ENCODE measurements around the gene ROCK1. TPM values are rescaled to one million over a fixed set of nuclear protein-coding genes. Genes with fewer than 3 reads are reported as not detected.
"Not testable (repeated sequence)": the region's sequence is repeated elsewhere in the genome, so short reads cannot be mapped to it uniquely, and the experiment has no call there.

ROCK1 gene
- total and polyA plus RNA-seq, 4 donors, result 7.4 to 28.7 (median 18.7) TPM

DNA sequence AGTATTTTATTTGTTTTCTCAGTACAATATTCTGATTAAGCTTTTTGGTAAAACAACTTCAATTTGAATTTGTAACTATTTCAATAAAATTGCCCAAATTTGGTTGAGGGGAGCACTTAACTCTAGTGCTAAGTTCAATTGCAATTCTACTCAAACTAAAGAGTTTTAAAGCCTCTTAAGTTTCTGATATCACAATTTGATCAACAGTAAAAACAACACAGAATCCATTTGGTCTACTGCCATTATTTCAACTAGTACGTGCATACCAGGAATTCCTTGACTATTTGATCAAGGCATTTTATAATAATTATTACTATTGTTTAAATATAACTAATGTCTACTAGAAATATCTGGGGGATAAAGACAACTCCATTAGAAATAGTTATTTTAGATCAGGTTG lies 150.9 kb downstream of the ROCK1 start:
- no peaks in the 10 kb centered on the region for H3K27me3 ChIP-seq (ENCODE audit: control insufficient read depth in 4 of 4, insufficient read depth in 4 of 4, low read length in 3 of 4)
- WGBS, result 93% methylated on average over 1 of the region's 1 CpG
- TF ChIP-seq EGR1 (IDR thresholded peaks at IDR 0.05; ENCODE audit: low read depth in 2 of 2) (no peak), TAF1 (conservative IDR thresholded peaks at IDR 0.05) (no peak), FOXA1 (IDR thresholded peaks at IDR 0.05) (no peak), YY1 (IDR thresholded peaks at IDR 0.05) (no peak), SP1 (IDR thresholded peaks at IDR 0.05) (no peak), HNF4G (IDR thresholded peaks at IDR 0.05) (no peak), RAD21 (IDR thresholded peaks at IDR 0.05) (no peak), JUND (IDR thresholded peaks at IDR 0.05) (no peak), FOXA2 (IDR thresholded peaks at IDR 0.05) (no peak), GABPA (IDR thresholded peaks at IDR 0.05 in 1 of 2, conservative IDR thresholded peaks at IDR 0.05 in 1 of 2) (no peak), HNF4A (conservative IDR thresholded peaks at IDR 0.05) (no peak), RXRA (IDR thresholded peaks at IDR 0.05) (no peak), NR2F2 (IDR thresholded peaks at IDR 0.05) (no peak)
- TF ChIP-seq, protein P1, sequence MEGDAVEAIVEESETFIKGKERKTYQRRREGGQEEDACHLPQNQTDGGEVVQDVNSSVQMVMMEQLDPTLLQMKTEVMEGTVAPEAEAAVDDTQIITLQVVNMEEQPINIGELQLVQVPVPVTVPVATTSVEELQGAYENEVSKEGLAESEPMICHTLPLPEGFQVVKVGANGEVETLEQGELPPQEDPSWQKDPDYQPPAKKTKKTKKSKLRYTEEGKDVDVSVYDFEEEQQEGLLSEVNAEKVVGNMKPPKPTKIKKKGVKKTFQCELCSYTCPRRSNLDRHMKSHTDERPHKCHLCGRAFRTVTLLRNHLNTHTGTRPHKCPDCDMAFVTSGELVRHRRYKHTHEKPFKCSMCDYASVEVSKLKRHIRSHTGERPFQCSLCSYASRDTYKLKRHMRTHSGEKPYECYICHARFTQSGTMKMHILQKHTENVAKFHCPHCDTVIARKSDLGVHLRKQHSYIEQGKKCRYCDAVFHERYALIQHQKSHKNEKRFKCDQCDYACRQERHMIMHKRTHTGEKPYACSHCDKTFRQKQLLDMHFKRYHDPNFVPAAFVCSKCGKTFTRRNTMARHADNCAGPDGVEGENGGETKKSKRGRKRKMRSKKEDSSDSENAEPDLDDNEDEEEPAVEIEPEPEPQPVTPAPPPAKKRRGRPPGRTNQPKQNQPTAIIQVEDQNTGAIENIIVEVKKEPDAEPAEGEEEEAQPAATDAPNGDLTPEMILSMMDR (IDR thresholded peaks at IDR 0.05; ENCODE audit: low read depth, low read length, missing input control), result no peak
- TF ChIP-seq, protein P2, sequence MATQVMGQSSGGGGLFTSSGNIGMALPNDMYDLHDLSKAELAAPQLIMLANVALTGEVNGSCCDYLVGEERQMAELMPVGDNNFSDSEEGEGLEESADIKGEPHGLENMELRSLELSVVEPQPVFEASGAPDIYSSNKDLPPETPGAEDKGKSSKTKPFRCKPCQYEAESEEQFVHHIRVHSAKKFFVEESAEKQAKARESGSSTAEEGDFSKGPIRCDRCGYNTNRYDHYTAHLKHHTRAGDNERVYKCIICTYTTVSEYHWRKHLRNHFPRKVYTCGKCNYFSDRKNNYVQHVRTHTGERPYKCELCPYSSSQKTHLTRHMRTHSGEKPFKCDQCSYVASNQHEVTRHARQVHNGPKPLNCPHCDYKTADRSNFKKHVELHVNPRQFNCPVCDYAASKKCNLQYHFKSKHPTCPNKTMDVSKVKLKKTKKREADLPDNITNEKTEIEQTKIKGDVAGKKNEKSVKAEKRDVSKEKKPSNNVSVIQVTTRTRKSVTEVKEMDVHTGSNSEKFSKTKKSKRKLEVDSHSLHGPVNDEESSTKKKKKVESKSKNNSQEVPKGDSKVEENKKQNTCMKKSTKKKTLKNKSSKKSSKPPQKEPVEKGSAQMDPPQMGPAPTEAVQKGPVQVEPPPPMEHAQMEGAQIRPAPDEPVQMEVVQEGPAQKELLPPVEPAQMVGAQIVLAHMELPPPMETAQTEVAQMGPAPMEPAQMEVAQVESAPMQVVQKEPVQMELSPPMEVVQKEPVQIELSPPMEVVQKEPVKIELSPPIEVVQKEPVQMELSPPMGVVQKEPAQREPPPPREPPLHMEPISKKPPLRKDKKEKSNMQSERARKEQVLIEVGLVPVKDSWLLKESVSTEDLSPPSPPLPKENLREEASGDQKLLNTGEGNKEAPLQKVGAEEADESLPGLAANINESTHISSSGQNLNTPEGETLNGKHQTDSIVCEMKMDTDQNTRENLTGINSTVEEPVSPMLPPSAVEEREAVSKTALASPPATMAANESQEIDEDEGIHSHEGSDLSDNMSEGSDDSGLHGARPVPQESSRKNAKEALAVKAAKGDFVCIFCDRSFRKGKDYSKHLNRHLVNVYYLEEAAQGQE (IDR thresholded peaks at IDR 0.05), result no peak
- TF ChIP-seq, protein P3, sequence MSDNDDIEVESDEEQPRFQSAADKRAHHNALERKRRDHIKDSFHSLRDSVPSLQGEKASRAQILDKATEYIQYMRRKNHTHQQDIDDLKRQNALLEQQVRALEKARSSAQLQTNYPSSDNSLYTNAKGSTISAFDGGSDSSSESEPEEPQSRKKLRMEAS (IDR thresholded peaks at IDR 0.05), result no peak
- TF ChIP-seq, protein P4, sequence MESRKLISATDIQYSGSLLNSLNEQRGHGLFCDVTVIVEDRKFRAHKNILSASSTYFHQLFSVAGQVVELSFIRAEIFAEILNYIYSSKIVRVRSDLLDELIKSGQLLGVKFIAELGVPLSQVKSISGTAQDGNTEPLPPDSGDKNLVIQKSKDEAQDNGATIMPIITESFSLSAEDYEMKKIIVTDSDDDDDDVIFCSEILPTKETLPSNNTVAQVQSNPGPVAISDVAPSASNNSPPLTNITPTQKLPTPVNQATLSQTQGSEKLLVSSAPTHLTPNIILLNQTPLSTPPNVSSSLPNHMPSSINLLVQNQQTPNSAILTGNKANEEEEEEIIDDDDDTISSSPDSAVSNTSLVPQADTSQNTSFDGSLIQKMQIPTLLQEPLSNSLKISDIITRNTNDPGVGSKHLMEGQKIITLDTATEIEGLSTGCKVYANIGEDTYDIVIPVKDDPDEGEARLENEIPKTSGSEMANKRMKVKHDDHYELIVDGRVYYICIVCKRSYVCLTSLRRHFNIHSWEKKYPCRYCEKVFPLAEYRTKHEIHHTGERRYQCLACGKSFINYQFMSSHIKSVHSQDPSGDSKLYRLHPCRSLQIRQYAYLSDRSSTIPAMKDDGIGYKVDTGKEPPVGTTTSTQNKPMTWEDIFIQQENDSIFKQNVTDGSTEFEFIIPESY (IDR thresholded peaks at IDR 0.05), result no peak
- TF ChIP-seq, protein P5, sequence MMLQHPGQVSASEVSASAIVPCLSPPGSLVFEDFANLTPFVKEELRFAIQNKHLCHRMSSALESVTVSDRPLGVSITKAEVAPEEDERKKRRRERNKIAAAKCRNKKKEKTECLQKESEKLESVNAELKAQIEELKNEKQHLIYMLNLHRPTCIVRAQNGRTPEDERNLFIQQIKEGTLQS (IDR thresholded peaks at IDR 0.05), result no peak

DNA sequence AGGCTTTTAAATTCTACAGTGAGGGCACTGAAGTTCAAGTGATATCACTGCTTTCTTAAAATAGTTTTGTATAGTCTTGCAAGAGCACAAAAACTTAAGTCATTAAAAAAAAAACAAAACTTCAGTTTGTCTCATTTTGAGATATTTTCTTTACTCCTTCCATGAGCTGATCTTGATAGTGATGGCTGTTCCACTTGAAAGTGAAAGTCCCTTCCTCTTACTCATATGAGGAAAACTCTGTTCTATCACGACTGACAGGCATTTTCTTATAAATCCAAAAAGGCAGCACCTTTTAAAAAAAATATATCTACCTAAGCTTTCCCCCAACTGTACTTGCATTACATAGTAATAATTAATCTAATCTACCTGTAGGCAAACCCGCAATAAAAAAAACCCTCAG lies 160.8 kb downstream of the ROCK1 start:
- not testable (repeated sequence) for H3K36me3 ChIP-seq (ENCODE audit: control insufficient read depth in 4 of 4, insufficient read depth in 3 of 4, low read depth in 1 of 4, low read length in 3 of 4); H3K27ac ChIP-seq (ENCODE audit: low read depth in 1 of 2, low read length in 2 of 2); H3K9ac ChIP-seq (ENCODE audit: low read depth in 1 of 2, low read length in 2 of 2); H3K9me3 ChIP-seq (ENCODE audit: control insufficient read depth in 4 of 4, low read length in 3 of 4); H3K27me3 ChIP-seq (ENCODE audit: control insufficient read depth in 4 of 4, insufficient read depth in 4 of 4, low read length in 3 of 4); H3K4me1 ChIP-seq (ENCODE audit: control insufficient read depth in 4 of 4, insufficient read depth in 4 of 4, low read length in 3 of 4); H3K4me3 ChIP-seq (ENCODE audit: low read depth in 1 of 3, low read length in 3 of 3); DNase-seq (ENCODE audit: low spot score)
- 86% methylated on average over 2 of the region's 2 CpGs for WGBS

More for the DNA sequence above, 150.9 kb downstream of the ROCK1 start:
- no peak overlapping the region for H3K4me3 ChIP-seq (ENCODE audit: low read depth in 1 of 3, low read length in 3 of 3)
- H3K9ac ChIP-seq (ENCODE audit: low read depth in 1 of 2, low read length in 2 of 2), result no peak overlapping the region
- no peak for DNase-seq (ENCODE audit: low spot score)
- no peaks in the 10 kb centered on the region for H3K4me1 ChIP-seq (ENCODE audit: control insufficient read depth in 4 of 4, insufficient read depth in 4 of 4, low read length in 3 of 4)
- H3K9me3 ChIP-seq (ENCODE audit: control insufficient read depth in 4 of 4, low read length in 3 of 4), result no peaks in the 10 kb centered on the region
- H3K36me3 ChIP-seq (ENCODE audit: control insufficient read depth in 4 of 4, insufficient read depth in 3 of 4, low read depth in 1 of 4, low read length in 3 of 4), result peaks cover 0 to 12% (median 4%) of the 10 kb centered on the region in 4 donors
- H3K27ac ChIP-seq (ENCODE audit: low read depth in 1 of 2, low read length in 2 of 2), result no peak overlapping the region

Small RNA genes lying within 50 kb of the gene (small RNA-seq; reads per million reads assigned to genes)
- gene RNU6-120P, result not detected

Other genes starting within 250 kb of the ROCK1 start
- 10 to 100 TPM in 1 of 2 donors, 1 to 10 TPM in 1; 3.7 to 13.1 TPM for gene GREB1L, start 130.4 kb upstream of the ROCK1 start, total RNA-seq
- gene GREB1L, start 130.4 kb upstream of the ROCK1 start, polyA plus RNA-seq, result 1 to 10 TPM; 1.2 to 2.3 TPM

Measured in liver (tissue), 10 donors.